ENCODE measurements around the gene GOLGA6D. TPM values are rescaled to one million over a fixed set of nuclear protein-coding genes. Genes with fewer than 3 reads are reported as not detected.
"Not testable (repeated sequence)": the region's sequence is repeated elsewhere in the genome, so short reads cannot be mapped to it uniquely, and the experiment has no call there.

GOLGA6D gene
- total and polyA plus RNA-seq, 12 donors: 0.09 TPM; not detected in 11

GRCh38 chr15:75329571-75329970, 46.9 kb downstream of the GOLGA6D start:
- TF ChIP-seq, protein P1, sequence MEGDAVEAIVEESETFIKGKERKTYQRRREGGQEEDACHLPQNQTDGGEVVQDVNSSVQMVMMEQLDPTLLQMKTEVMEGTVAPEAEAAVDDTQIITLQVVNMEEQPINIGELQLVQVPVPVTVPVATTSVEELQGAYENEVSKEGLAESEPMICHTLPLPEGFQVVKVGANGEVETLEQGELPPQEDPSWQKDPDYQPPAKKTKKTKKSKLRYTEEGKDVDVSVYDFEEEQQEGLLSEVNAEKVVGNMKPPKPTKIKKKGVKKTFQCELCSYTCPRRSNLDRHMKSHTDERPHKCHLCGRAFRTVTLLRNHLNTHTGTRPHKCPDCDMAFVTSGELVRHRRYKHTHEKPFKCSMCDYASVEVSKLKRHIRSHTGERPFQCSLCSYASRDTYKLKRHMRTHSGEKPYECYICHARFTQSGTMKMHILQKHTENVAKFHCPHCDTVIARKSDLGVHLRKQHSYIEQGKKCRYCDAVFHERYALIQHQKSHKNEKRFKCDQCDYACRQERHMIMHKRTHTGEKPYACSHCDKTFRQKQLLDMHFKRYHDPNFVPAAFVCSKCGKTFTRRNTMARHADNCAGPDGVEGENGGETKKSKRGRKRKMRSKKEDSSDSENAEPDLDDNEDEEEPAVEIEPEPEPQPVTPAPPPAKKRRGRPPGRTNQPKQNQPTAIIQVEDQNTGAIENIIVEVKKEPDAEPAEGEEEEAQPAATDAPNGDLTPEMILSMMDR (IDR thresholded peaks at IDR 0.05): no peak
- Histone ChIP-seq H3K27me3 (no peaks in the 10 kb centered on the region), H3K27ac (no peak overlapping the region), H3K36me3 (no peaks in the 10 kb centered on the region), H3K4me1 (no peaks in the 10 kb centered on the region), H3K9me3 (no peaks in the 10 kb centered on the region), H3K4me3 (no peak overlapping the region)
- ATAC-seq (no peak), DNase-seq (no peak)
- intact Hi-C loops (cut with DNase I): loop anchor here in 2 of 10 donors (10.0 kb wide), 2 partner anchors 55 to 115 kb away; no protein-coding TSS in a partner anchor
- 91 to 95% methylated on average over 2 of the region's 2 CpGs for WGBS, 2 donors

DNA sequence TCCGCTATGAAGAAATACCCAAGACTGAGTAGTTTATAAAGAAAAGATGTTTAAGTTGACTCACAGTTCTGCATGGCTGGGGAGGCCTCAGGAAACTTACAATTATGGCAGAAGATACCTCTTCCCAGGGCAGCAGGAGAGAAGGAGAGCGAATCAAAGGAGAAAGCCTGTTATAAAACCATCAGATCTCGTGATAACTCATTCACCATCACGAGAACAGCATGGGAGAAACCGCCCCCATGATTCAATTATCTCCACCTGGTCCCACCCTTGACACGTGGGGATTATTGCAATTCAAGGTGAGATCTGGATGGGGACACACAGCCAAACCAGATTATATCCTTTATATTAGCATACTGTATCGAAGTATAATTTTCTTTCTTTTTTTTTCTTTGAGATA, 49.5 kb downstream of the GOLGA6D start:
- 78 to 79% methylated on average over 7 of the region's 7 CpGs for WGBS, 2 donors
- not testable (repeated sequence) for H3K27ac ChIP-seq, DNase-seq, H3K27me3 ChIP-seq, H3K9me3 ChIP-seq, H3K4me3 ChIP-seq, ATAC-seq, H3K36me3 ChIP-seq
- intact Hi-C loops (cut with DNase I): loop anchor here in 1 of 10 donors (10.0 kb wide), 1 partner anchor 307 kb away; the partner anchor contains the start of gene PPCDC
- peaks cover 4 to 20% (median 13%) of the 10 kb centered on the region in 9 donors for H3K4me1 ChIP-seq

DNA sequence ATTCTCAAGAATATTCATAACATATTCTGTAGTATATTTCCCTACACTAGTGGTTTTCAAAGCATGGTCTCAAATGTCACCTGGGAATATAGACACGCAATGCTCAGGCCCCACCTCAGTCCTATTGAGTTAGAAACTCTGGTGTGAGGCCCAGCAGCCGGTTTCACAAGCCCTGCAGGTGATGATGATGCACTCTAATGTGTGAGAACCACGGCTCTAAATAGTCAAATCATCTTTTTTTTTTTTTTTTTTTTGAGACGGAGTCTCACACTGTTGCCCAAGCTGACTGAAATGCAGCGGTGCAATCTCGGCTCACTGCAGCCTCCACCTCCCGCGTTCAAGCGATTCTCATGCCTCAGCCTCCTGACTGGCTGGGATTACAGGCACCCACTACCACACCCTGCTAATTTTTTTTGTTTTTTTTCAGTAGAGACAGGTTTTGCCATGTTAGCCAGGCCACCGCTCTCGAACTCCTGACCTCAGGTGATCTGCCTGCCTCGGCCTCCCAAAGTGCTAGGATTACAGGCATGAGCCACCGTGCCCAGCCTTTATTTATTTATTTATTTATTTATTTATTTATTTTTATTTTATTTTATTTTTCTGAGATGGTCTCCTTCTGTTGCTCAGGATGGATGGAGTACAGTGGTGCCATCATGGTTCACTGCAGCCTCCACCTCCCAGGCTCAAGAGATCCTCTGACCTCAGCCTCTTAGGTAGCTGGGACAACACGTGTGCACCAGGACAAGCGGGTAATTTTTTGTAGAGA, 51.2 kb downstream of the GOLGA6D start:
- not testable (repeated sequence) for H3K27me3 ChIP-seq, H3K27ac ChIP-seq, H3K9me3 ChIP-seq, ATAC-seq, H3K4me3 ChIP-seq, DNase-seq, H3K36me3 ChIP-seq
- peaks cover 4 to 24% (median 13%) of the 10 kb centered on the region in 9 donors for H3K4me1 ChIP-seq
- intact Hi-C loops (cut with DNase I): loop anchor here in 1 of 10 donors (10.0 kb wide), 1 partner anchor 309 kb away; the partner anchor contains the start of gene PPCDC
- 93% methylated on average over 15 of the region's 15 CpGs for WGBS, 2 donors

GRCh38 chr15:75335313-75335704, 52.7 kb downstream of the GOLGA6D start:
- 44 to 48% methylated on average over 3 of the region's 3 CpGs for WGBS, 2 donors

GRCh38 chr15:75335705-75336355, 53.2 kb downstream of the GOLGA6D start, which contains the start of gene COMMD4:
Gene COMMD4, plus strand, starts transcription at chr15:75336063. Its CDS starts 27 bp downstream, at chr15:75336090.
- Histone ChIP-seq H3K27ac (peak within 1 kb of the TSS in 9 of 10 donors; percentile 37 to 88 (median 64)), H3K27me3 (no peaks in the 10 kb centered on the region), H3K4me3 (peak within 1 kb of the TSS; percentile 67 to 83 (median 78)), H3K4me1 (peaks cover 4 to 24% (median 13%) of the 10 kb centered on the region in 9 donors), H3K9me3 (no peaks in the 10 kb centered on the region), H3K36me3 (peaks cover 0 to 25% (median 0%) of the 10 kb centered on the region in 9 donors)
- intact Hi-C loops (cut with DNase I): loop anchor here in 1 of 10 donors (10.0 kb wide), 1 partner anchor 311 kb away; the partner anchor contains the start of gene PPCDC
- WGBS, 2 donors: 1% methylated on average over 38 to 42 of the region's 42 CpGs
- ATAC-seq (peak; percentile 87 to 98 (median 95)), DNase-seq (peak; percentile 95 to 97)
- TF ChIP-seq, protein P1 (IDR thresholded peaks at IDR 0.05): no peak

More at GRCh38 chr15:75335313-75335704, 52.7 kb downstream of the GOLGA6D start:
- Histone ChIP-seq H3K27me3 (no peaks in the 10 kb centered on the region), H3K36me3 (peaks cover 0 to 20% (median 0%) of the 10 kb centered on the region in 9 donors), H3K27ac (peak overlapping the region in 9 of 10 donors; percentile 37 to 88 (median 64)), H3K9me3 (no peaks in the 10 kb centered on the region), H3K4me1 (peaks cover 4 to 24% (median 13%) of the 10 kb centered on the region in 9 donors), H3K4me3 (peak overlapping the region; percentile 67 to 83 (median 78))
- DNase-seq (no peak), ATAC-seq (no peak)
- intact Hi-C loops (cut with DNase I): loop anchor here in 1 of 10 donors (10.0 kb wide), 1 partner anchor 311 kb away; the partner anchor contains the start of gene PPCDC
- TF ChIP-seq, protein P1 (IDR thresholded peaks at IDR 0.05): no peak

Measured in heart right ventricle (tissue), 16 donors.